Loucy (cell line): ENCODE data around the gene PIAS1.

Experiments used
- H2AFZ ChIP-seq: fragments of 200-600 bp; sonication (generic); 2 replicates; pipeline ENCODE4 v1.6.0; 2016; ENCODE audit warnings: antibody characterized with exemption, mild to moderate bottlenecking, low read length, moderate library complexity
- H3F3A ChIP-seq: fragments of 200-600 bp; 2 replicates; pipeline ENCODE4 v1.6.0; 2016; ENCODE audit warnings: antibody characterized with exemption, low read depth, mild to moderate bottlenecking
- H3K27me3 ChIP-seq: fragments of 200-600 bp; sonication (generic); 2 replicates; pipeline ENCODE4 v1.6.1; 2014; ENCODE audit warnings: low read length, mild to moderate bottlenecking; ENCODE audit not compliant: insufficient read depth, poor library complexity, severe bottlenecking
- H3K36me3 ChIP-seq: fragments of 200-600 bp; sonication (generic); 2 replicates; pipeline ENCODE4 v1.6.1; 2016; ENCODE audit warnings: low read length; ENCODE audit not compliant: insufficient read depth
- H3K4me1 ChIP-seq: fragments of 200-600 bp; sonication (generic); 2 replicates; pipeline ENCODE4 v1.5.1; 2014; ENCODE audit warnings: low read length, mild to moderate bottlenecking; ENCODE audit not compliant: insufficient read depth, poor library complexity, severe bottlenecking
- H3K4me2 ChIP-seq: fragments of 200-600 bp; sonication (generic); 2 replicates; pipeline ENCODE4 v1.6.0; 2014; ENCODE audit warnings: antibody characterized with exemption, low read length, low read depth, mild to moderate bottlenecking; ENCODE audit not compliant: poor library complexity, severe bottlenecking
- H3K4me3 ChIP-seq: fragments of 200-600 bp; sonication (generic); 2 replicates; pipeline ENCODE4 v1.5.1; 2014; ENCODE audit warnings: low read length, mild to moderate bottlenecking, mixed read lengths; ENCODE audit not compliant: poor library complexity, severe bottlenecking
- H3K79me2 ChIP-seq: fragments of 200-600 bp; sonication (generic); 2 replicates; pipeline ENCODE4 v1.6.1; 2014; ENCODE audit warnings: low read length; ENCODE audit not compliant: insufficient read depth
- H3K9ac ChIP-seq: fragments of 200-600 bp; sonication (generic); 2 replicates; pipeline ENCODE4 v1.6.0; 2014; ENCODE audit warnings: mild to moderate bottlenecking, low read depth, low read length, moderate library complexity; ENCODE audit not compliant: poor library complexity, severe bottlenecking
- H3K9me2 ChIP-seq: fragments of 200-600 bp; sonication (generic); replicated peaks from 2 replicates; pipeline ENCODE4 v1.6.1; 2016; ENCODE audit warnings: low read depth, low read length, mixed read lengths
- H3K9me3 ChIP-seq: fragments of 200-600 bp; sonication (generic); 2 replicates; pipeline ENCODE4 v1.6.1; 2014; ENCODE audit warnings: mild to moderate bottlenecking, antibody characterized with exemption, low read length, low read depth; ENCODE audit not compliant: insufficient read depth
- H4K20me1 ChIP-seq: fragments of 200-600 bp; sonication (generic); 2 replicates; pipeline ENCODE4 v1.6.0; 2014; ENCODE audit warnings: antibody characterized with exemption, low read length, mild to moderate bottlenecking; ENCODE audit not compliant: insufficient read depth, poor library complexity, severe bottlenecking
- EZH2phosphoT487 ChIP-seq: fragments of 200-600 bp; IDR thresholded peaks from 2 replicates; pipeline ENCODE4 v1.6.1; 2018; ENCODE audit warnings: antibody characterized with exemption, mild to moderate bottlenecking, moderate library complexity, borderline replicate concordance
- TF ChIP-seq, protein P1 (sequence below): fragments of 200-600 bp; sonication (generic); conservative IDR thresholded peaks from 2 replicates; pipeline ENCODE4 v1.5.1; 2014; ENCODE audit warnings: mild to moderate bottlenecking, antibody characterized with exemption, low read length

The PIAS1 gene

DNA sequence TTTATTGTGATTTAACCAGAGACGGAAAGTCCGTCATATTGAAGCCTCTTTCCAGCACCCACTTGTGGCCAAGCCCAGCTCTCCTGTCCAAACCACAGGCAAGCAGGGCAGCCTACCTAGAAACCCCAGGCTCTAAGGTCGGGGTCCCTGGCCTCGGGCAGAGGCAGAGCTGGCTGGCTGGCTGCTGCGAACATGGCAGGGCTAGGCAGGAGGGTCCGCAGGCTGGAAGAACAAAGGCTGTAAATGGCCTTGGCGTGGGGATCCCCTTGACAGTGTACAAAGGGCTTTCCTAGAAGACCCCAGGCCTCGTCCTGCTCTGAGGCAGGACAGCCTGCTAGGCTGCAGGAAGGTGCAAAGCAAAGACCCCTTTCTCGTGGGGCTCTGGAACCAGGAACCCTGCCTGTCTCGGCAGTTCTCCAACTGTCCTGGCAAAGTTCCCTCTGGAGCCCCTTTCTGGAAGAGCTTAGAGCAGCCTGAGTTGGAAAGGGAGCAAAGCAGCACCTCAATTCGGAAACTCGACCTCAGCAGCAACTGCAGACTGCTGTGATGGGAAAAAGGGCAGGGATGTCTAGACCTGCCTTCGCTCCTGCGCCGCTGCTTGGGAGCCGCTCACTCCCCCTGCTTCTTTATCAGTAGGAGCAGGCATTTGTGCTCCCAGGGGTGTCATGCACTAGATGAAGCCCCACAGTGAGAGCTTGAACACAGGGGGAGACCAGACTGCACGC is 142.5 kb downstream of the PIAS1 start:
- no peaks in the 10 kb centered on the region for H3K9me3 ChIP-seq
- no peaks in the 10 kb centered on the region for H3K9me2 ChIP-seq
- H3K36me3 ChIP-seq, result peaks cover 23% of the 10 kb centered on the region; the same call in 1 of the 2 replicates
- no peaks in the 10 kb centered on the region for H4K20me1 ChIP-seq
- H3K9ac ChIP-seq, result no peak overlapping the region
- H3F3A ChIP-seq, result no peaks in the 10 kb centered on the region
- H3K4me2 ChIP-seq, result no peak overlapping the region
- TF ChIP-seq, protein P1, sequence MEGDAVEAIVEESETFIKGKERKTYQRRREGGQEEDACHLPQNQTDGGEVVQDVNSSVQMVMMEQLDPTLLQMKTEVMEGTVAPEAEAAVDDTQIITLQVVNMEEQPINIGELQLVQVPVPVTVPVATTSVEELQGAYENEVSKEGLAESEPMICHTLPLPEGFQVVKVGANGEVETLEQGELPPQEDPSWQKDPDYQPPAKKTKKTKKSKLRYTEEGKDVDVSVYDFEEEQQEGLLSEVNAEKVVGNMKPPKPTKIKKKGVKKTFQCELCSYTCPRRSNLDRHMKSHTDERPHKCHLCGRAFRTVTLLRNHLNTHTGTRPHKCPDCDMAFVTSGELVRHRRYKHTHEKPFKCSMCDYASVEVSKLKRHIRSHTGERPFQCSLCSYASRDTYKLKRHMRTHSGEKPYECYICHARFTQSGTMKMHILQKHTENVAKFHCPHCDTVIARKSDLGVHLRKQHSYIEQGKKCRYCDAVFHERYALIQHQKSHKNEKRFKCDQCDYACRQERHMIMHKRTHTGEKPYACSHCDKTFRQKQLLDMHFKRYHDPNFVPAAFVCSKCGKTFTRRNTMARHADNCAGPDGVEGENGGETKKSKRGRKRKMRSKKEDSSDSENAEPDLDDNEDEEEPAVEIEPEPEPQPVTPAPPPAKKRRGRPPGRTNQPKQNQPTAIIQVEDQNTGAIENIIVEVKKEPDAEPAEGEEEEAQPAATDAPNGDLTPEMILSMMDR, result no peak
- TF ChIP-seq EZH2phosphoT487, result no peak
- H2AFZ ChIP-seq, result no peak overlapping the region
- no peaks in the 10 kb centered on the region for H3K4me1 ChIP-seq
- no peaks in the 10 kb centered on the region for H3K27me3 ChIP-seq
- no peaks in the 10 kb centered on the region for H3K79me2 ChIP-seq
- H3K4me3 ChIP-seq, result no peak overlapping the region

DNA sequence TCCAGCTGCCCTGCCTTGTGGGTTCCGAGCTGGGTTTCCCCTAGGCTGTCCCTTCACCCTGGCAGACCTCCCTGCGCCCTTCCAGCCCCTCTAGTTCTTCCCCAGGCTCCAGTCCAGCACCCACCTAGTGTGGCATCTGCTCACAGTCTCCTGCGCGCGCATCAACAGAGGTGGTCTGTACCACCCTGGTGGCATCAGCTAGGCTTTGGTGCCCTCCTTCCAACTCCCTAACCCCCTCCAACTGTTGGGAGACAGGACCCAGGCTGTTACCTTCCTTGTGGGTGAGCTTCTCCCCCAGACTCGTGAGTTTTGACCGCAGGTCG is 143.0 kb downstream of the PIAS1 start:
- Histone ChIP-seq H2AFZ (no peak overlapping the region), H3K9ac (no peak overlapping the region), H3K36me3 (peaks cover 19% of the 10 kb centered on the region; the same call in 1 of the 2 replicates), H3K79me2 (no peaks in the 10 kb centered on the region), H3K4me1 (no peaks in the 10 kb centered on the region), H3K4me3 (no peak overlapping the region), H3K9me3 (no peaks in the 10 kb centered on the region), H3K9me2 (no peaks in the 10 kb centered on the region), H3K27me3 (no peaks in the 10 kb centered on the region), H3F3A (no peaks in the 10 kb centered on the region), H4K20me1 (no peaks in the 10 kb centered on the region), H3K4me2 (no peak overlapping the region)
- TF ChIP-seq EZH2phosphoT487, result no peak
- TF ChIP-seq, protein P1, result no peak

DNA sequence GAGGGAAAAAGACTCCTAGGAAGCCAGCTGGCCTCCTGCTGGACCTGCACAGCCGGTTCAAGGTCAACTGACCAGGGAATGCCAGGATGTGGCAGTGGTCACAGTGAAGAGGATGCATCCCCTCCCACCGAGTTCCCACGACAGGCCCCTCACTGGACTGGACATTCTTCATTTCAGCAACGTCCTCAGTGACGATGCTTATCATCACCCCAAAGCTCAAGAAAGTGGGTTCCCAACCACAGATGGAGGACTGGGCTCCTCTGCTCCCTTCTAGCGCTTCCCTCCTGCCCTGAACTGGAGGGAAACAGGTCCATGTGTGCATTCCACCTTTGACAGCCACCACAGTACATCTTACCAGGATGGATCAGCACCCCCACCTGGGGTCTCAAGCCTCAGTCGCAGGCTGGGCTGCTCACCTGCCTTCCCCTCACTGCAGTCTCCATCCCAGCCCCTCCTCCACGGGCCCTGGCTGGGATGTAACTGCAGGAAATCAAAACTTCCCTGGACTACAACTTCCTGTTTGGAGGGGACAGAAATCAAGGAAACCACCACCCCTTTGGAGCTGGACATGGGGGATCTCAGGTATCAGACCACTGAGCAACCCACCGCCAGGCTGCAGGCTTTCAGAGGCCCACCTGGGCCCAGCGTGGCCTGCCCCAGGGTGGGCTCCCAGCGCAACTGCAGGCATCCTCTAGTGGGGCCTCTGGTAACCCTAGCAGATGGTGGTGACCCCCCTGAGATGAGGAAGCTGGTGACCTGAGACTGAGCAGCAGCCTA is 143.7 kb downstream of the PIAS1 start:
- Histone ChIP-seq H3K9ac (no peak overlapping the region), H3K36me3 (peaks cover 12% of the 10 kb centered on the region; the same call in 1 of the 2 replicates), H3K4me3 (no peak overlapping the region), H3K4me1 (no peaks in the 10 kb centered on the region), H3K9me2 (no peaks in the 10 kb centered on the region), H2AFZ (no peak overlapping the region), H3K79me2 (no peaks in the 10 kb centered on the region), H3F3A (no peaks in the 10 kb centered on the region), H3K9me3 (no peaks in the 10 kb centered on the region), H4K20me1 (no peaks in the 10 kb centered on the region), H3K27me3 (no peaks in the 10 kb centered on the region), H3K4me2 (no peak overlapping the region)
- TF ChIP-seq, protein P1, result no peak
- TF ChIP-seq EZH2phosphoT487, result no peak
